A549 (cell line): ENCODE measurements around the gene UPF2. TPM values are rescaled to one million over a fixed set of nuclear protein-coding genes. Genes with fewer than 3 reads are reported as not detected.

Source experiments
- ATAC-seq, 2 experiments: fragments of 200-7000 bp in 1 of 2; fragments of >200 bp in 1 of 2; cut with Nextera tagmentation in 1 of 2; cut with Tn5 transposase in 1 of 2; 3 replicates each; pipeline versions ENCODE4 v1.8.0 to v1.9.1; 2018 to 2020; ENCODE audit warnings: mild to moderate bottlenecking in 1 of 2, moderate library complexity in 1 of 2
- CTCF ChIA-PET: fragments of 300-600 bp; sonication (Branson Sonifier 250); formaldehyde crosslinking; extraction: SDS; loops from one replicate; lab custom pipeline; 2021; ENCODE audit warnings: antibody characterized with exemption, inconsistent platforms; lab: Yijun Ruan, JAX
- POLR2A ChIA-PET: fragments of 350-600 bp; formaldehyde crosslinking; extraction: SDS; loops from one replicate; lab custom pipeline; 2021; ENCODE audit warnings: antibody characterized with exemption, inconsistent platforms; lab: Yijun Ruan, JAX
- DNase-seq, 2 experiments: peaks; one replicate each; pipeline versions ENCODE4 v3.0.0 to v3.0.0-alpha.2; 2011 to 2016; ENCODE audit warnings: low read depth in 1 of 2, low spot score in 1 of 2
- FAIRE-seq: peaks from 2 replicates; lab custom pipeline; 2011; peaks lifted over from hg19 to GRCh38; lab: Jason Lieb, UNC
- H3K27ac ChIP-seq, 2 experiments: fragments of >200 bp; sonication (Bioruptor Twin); formaldehyde crosslinking; 3 replicates each; pipeline ENCODE4 v1.5.1; 2016 to 2017
- H3K4me1 ChIP-seq: fragments of >200 bp; sonication (Bioruptor Twin); formaldehyde crosslinking; 3 replicates; pipeline ENCODE4 v1.6.1; 2016
- H3K4me2 ChIP-seq: fragments of >200 bp; sonication (Bioruptor Twin); formaldehyde crosslinking; 3 replicates; pipeline ENCODE4 v1.6.1; 2016
- H3K4me3 ChIP-seq: fragments of >200 bp; sonication (Bioruptor Twin); formaldehyde crosslinking; 3 replicates; pipeline ENCODE4 v1.5.1; 2016
- H3K9me3 ChIP-seq: fragments of >200 bp; sonication (Bioruptor Twin); formaldehyde crosslinking; 3 replicates; pipeline ENCODE4 v1.6.1; 2016
- BHLHE40 ChIP-seq: IDR thresholded peaks from 2 replicates; pipeline ENCODE4 v1.6.1; 2012; ENCODE audit warnings: low read depth, low read length, inconsistent platforms
- CBX8 ChIP-seq: fragments of 200-600 bp; sonication (generic); IDR thresholded peaks from 2 replicates; pipeline ENCODE4 v1.6.1; 2016
- CEBPB ChIP-seq, 2 experiments: fragments of >200 bp in 1 of 2; sonication (Bioruptor Twin) in 1 of 2; formaldehyde crosslinking in 1 of 2; IDR thresholded peaks; 2 replicates each; pipeline ENCODE4 v1.6.1; 2012 to 2016
- CHD4 ChIP-seq: fragments of 200-600 bp; sonication (generic); IDR thresholded peaks from 2 replicates; pipeline ENCODE4 v1.6.1; 2016; ENCODE audit warnings: antibody characterized with exemption, mild to moderate bottlenecking, borderline replicate concordance
- EHMT2 ChIP-seq: fragments of 200-600 bp; sonication (generic); IDR thresholded peaks from 2 replicates; pipeline ENCODE4 v1.6.1; 2016; ENCODE audit warnings: antibody characterized with exemption, low read depth, mild to moderate bottlenecking, moderate library complexity
- EP300 ChIP-seq, 2 experiments: fragments of >200 bp; sonication (Bioruptor Twin); formaldehyde crosslinking; IDR thresholded peaks; 2 replicates in 1 of 2; 3 replicates in 1 of 2; pipeline ENCODE4 v1.6.1; 2016 to 2017
- FOSB ChIP-seq: fragments of 250-450 bp; sonication (Bioruptor Pico); IDR thresholded peaks from 2 replicates; pipeline ENCODE4 v1.5.0; 2020; ENCODE audit warnings: mild to moderate bottlenecking, moderate library complexity
- HDAC2 ChIP-seq: fragments of 200-600 bp; sonication (generic); IDR thresholded peaks from 2 replicates; pipeline ENCODE4 v1.6.1; 2016
- HOXB5 ChIP-seq: fragments of 250-450 bp; sonication (Bioruptor Pico); IDR thresholded peaks from 2 replicates; pipeline ENCODE4 v1.5.0; 2020; ENCODE audit warnings: mild to moderate bottlenecking, moderate library complexity
- MAFK ChIP-seq: fragments of 450-650 bp; IDR thresholded peaks from 2 replicates; pipeline ENCODE4 v1.6.1; 2014; ENCODE audit not compliant: partially characterized antibody
- MAZ ChIP-seq: fragments of 150-350 bp; IDR thresholded peaks from 2 replicates; pipeline ENCODE4 v1.6.1; 2014; ENCODE audit warnings: antibody characterized with exemption, low read depth, low read length, borderline replicate concordance
- NR3C1 ChIP-seq: fragments of >200 bp; sonication (Bioruptor Twin); formaldehyde crosslinking; IDR thresholded peaks from 3 replicates; pipeline ENCODE4 v1.6.1; 2017
- PHF8 ChIP-seq: fragments of 200-600 bp; sonication (generic); IDR thresholded peaks from 2 replicates; pipeline ENCODE4 v1.6.1; 2016; ENCODE audit warnings: low read depth, mild to moderate bottlenecking, antibody characterized with exemption, moderate library complexity, borderline replicate concordance
- POLR2A ChIP-seq: IDR thresholded peaks from 2 replicates; pipeline ENCODE4 v1.6.1; 2012; ENCODE audit warnings: mild to moderate bottlenecking, low read length
- POLR2AphosphoS2 ChIP-seq: conservative IDR thresholded peaks from 2 replicates; pipeline ENCODE4 v1.6.1; 2012; ENCODE audit warnings: low read length, improper control_type of control experiment, inconsistent platforms
- RARB ChIP-seq: fragments of 250-450 bp; sonication (Bioruptor Pico); IDR thresholded peaks from 2 replicates; pipeline ENCODE4 v1.8.0; 2021; ENCODE audit warnings: mild to moderate bottlenecking, moderate library complexity
- RNF2 ChIP-seq: fragments of 200-600 bp; sonication (generic); IDR thresholded peaks from 2 replicates; pipeline ENCODE4 v1.6.1; 2016; ENCODE audit warnings: low read depth, mild to moderate bottlenecking, antibody characterized with exemption, moderate library complexity, borderline replicate concordance
- SMC3 ChIP-seq: fragments of >200 bp; sonication (Bioruptor Twin); formaldehyde crosslinking; IDR thresholded peaks from 3 replicates; pipeline ENCODE4 v1.6.1; 2018; ENCODE audit warnings: inconsistent platforms
- SREBF2 ChIP-seq: fragments of 450-650 bp; IDR thresholded peaks from 2 replicates; pipeline ENCODE4 v1.6.1; 2014; ENCODE audit warnings: mild to moderate bottlenecking, moderate library complexity
- TFCP2L1 ChIP-seq: fragments of 250-450 bp; sonication (Bioruptor Pico); IDR thresholded peaks from 2 replicates; pipeline ENCODE4 v1.5.0; 2021; ENCODE audit warnings: mild to moderate bottlenecking
- TP53 ChIP-seq: fragments of 250-450 bp; sonication (Bioruptor Pico); IDR thresholded peaks from 2 replicates; pipeline ENCODE4 v1.5.0; 2021; ENCODE audit warnings: mild to moderate bottlenecking, moderate library complexity
- ZC3H11A ChIP-seq: fragments of 450-650 bp; IDR thresholded peaks from 2 replicates; pipeline ENCODE4 v1.6.1; 2014; ENCODE audit warnings: antibody characterized with exemption, mild to moderate bottlenecking
- ZNF302 ChIP-seq: fragments of 250-450 bp; sonication (Bioruptor Pico); IDR thresholded peaks from 2 replicates; pipeline ENCODE4 v1.9.0; 2021; ENCODE audit warnings: inconsistent platforms, mild to moderate bottlenecking, moderate library complexity
- ZSCAN20 ChIP-seq: fragments of 250-450 bp; sonication (Bioruptor Pico); IDR thresholded peaks from 2 replicates; pipeline ENCODE4 v1.8.0; 2022; ENCODE audit warnings: mild to moderate bottlenecking, moderate library complexity
- WGBS: methylation state at CpG from one replicate; pipeline ENCODE4 v1.1.6; 2017; ENCODE audit errors: missing lambda C conversion rate; 5-methylcytosine and 5-hydroxymethylcytosine counted together
- polyA plus RNA-seq, 4 experiments: library from polyadenylated mRNA; depleted of rRNA in 3 of 4; stranded (reverse); fragments of >200 nt; fragmentation: RNase III in 1 of 4; extraction: RNeasy Plus Mini Kit Qiagen cat#74134 plus additional on column Dnase treatment in 1 of 4; gene quantifications; 2 replicates in 3 of 4; 3 replicates in 1 of 4; pipeline ENCODE4 v1.2.3, GENCODE V29; 2011 to 2017
- TF ChIP-seq, protein P1 (sequence below): IDR thresholded peaks from 2 replicates; pipeline ENCODE4 v1.6.1; 2012; ENCODE audit warnings: low read depth, borderline replicate concordance
- TF ChIP-seq, protein P2 (sequence below): fragments of 250-450 bp; sonication (Bioruptor Pico); IDR thresholded peaks from 2 replicates; pipeline ENCODE4 v1.5.0; 2021; ENCODE audit warnings: mild to moderate bottlenecking, moderate library complexity, borderline replicate concordance
- TF ChIP-seq, protein P3 (sequence below): IDR thresholded peaks from 2 replicates; pipeline ENCODE4 v1.6.1; 2012
- TF ChIP-seq, protein P4 (sequence below): fragments of >200 bp; sonication (Bioruptor Twin); formaldehyde crosslinking; IDR thresholded peaks from 3 replicates; pipeline ENCODE4 v1.5.1; 2016

The UPF2 gene
- polyA plus RNA-seq, 2 of the 4 experiments (the other 2 are of a cell fraction), result 16.5 to 21.6 TPM

DNA sequence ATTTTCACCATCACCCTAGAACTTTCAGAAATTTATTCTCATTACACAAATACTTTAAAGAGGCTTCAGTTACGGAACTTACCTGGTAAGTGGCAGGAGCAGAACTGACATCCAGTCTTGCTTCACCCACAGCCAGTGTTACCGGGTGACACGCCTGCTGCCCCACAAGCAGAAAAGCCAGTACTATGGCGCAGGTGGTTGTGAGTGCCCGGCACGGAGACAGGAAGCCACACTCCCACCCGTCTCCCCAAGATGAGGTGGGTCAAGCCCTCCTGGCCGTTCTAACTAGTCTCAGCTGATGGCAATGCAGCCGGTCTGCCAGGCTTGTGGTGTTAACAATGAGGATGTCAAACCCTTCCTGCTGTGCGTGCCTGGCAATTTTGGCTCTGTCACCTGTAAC lies 132.5 kb downstream of the UPF2 start (continued):
- TF ChIP-seq, protein P1, sequence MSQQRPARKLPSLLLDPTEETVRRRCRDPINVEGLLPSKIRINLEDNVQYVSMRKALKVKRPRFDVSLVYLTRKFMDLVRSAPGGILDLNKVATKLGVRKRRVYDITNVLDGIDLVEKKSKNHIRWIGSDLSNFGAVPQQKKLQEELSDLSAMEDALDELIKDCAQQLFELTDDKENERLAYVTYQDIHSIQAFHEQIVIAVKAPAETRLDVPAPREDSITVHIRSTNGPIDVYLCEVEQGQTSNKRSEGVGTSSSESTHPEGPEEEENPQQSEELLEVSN, result no peak
- no peak for TF ChIP-seq SREBF2

DNA sequence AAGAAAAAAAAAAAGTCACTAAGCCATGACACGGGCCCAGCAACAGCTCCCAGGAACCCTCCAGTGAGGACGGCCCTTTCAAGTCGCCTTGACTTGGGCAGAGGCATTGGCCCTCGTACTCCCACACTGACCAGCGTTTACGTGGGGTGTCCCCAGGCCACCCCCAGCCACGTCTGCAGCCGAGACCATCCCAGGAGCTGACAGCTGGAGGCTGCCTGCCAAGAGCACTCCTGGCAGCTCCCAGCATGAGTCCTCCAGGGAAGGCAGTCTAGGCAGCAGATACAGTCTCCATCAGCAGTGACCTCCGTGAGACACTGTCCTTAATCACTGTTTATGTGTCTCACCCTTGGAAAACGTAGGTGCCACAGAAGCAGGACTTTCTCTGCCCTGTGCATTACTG lies 133.0 kb downstream of the UPF2 start:
- DNase-seq (no peak), ATAC-seq (no peak), FAIRE-seq (no peak)
- 63% methylated on average over 10 of the region's 10 CpGs for WGBS
- Histone ChIP-seq H3K4me1 (no peaks in the 10 kb centered on the region), H3K27ac (no peak overlapping the region), H3K9me3 (no peaks in the 10 kb centered on the region), H3K4me2 (no peak overlapping the region), H3K4me3 (no peak overlapping the region)
- CTCF ChIA-PET, result interaction anchor here (0.6 to 2.7 kb wide), 4 partner anchors 28 to 1393 kb away, joined by 3 to 8 read pairs (median 4); no protein-coding TSS in a partner anchor
- POLR2A ChIA-PET, result no interaction called here
- TF ChIP-seq MAZ (no peak), SREBF2 (no peak), HDAC2 (no peak), POLR2AphosphoS2 (no peak), RARB (CRISPR knock-in tag) (no peak), CBX8 (no peak), CHD4 (no peak), EP300 (IDR thresholded peaks at IDR 0.05) (no peak), TFCP2L1 (CRISPR knock-in tag) (no peak), ZNF302 (CRISPR knock-in tag) (no peak), ZSCAN20 (CRISPR knock-in tag) (no peak), HOXB5 (CRISPR knock-in tag) (no peak), MAFK (no peak), EHMT2 (no peak), CEBPB (IDR thresholded peaks at IDR 0.05) (no peak), BHLHE40 (no peak), PHF8 (no peak), POLR2A (no peak)

DNA sequence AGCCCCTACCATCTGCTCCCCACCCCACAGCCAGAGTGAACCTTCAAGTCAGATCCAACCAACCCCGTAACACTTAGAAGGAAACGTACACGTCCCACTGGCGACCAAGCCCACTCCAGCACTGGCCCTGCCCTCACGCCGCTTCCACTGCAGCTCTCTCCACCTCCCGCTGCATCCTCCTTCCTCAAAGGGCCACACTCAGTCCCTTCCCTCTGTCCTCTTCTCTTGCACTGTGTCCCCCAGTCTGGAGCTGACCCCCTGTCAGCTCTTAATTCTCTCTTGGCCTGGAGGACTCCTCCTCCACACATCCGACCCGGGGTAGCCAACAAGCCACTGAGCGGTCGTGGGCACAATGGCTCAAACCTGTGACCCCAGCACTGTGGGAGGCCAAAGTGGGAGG lies 133.6 kb downstream of the UPF2 start:
- POLR2A ChIA-PET, result no interaction called here
- H3K4me3 ChIP-seq, result no peak overlapping the region
- no peak overlapping the region for H3K27ac ChIP-seq
- H3K4me2 ChIP-seq, result no peak overlapping the region
- no peaks in the 10 kb centered on the region for H3K9me3 ChIP-seq
- CTCF ChIA-PET, result interaction anchor here (1.2 to 2.7 kb wide), 3 partner anchors 28 to 1394 kb away, joined by 4 to 8 read pairs (median 8); no protein-coding TSS in a partner anchor
- DNase-seq, result no peak
- WGBS, result 97% methylated on average over 11 of the region's 11 CpGs
- no peaks in the 10 kb centered on the region for H3K4me1 ChIP-seq
- TF ChIP-seq ZC3H11A (no peak), HOXB5 (CRISPR knock-in tag) (no peak), NR3C1 (no peak), TP53 (CRISPR knock-in tag) (no peak), MAZ (no peak), CBX8 (no peak), SMC3 (no peak), FOSB (CRISPR knock-in tag) (no peak), BHLHE40 (no peak), RNF2 (no peak), EHMT2 (no peak)
- TF ChIP-seq, protein P2, sequence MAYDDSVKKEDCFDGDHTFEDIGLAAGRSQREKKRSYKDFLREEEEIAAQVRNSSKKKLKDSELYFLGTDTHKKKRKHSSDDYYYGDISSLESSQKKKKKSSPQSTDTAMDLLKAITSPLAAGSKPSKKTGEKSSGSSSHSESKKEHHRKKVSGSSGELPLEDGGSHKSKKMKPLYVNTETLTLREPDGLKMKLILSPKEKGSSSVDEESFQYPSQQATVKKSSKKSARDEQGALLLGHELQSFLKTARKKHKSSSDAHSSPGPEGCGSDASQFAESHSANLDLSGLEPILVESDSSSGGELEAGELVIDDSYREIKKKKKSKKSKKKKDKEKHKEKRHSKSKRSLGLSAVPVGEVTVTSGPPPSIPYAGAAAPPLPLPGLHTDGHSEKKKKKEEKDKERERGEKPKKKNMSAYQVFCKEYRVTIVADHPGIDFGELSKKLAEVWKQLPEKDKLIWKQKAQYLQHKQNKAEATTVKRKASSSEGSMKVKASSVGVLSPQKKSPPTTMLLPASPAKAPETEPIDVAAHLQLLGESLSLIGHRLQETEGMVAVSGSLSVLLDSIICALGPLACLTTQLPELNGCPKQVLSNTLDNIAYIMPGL (CRISPR knock-in tag), result no peak
- TF ChIP-seq, protein P3, sequence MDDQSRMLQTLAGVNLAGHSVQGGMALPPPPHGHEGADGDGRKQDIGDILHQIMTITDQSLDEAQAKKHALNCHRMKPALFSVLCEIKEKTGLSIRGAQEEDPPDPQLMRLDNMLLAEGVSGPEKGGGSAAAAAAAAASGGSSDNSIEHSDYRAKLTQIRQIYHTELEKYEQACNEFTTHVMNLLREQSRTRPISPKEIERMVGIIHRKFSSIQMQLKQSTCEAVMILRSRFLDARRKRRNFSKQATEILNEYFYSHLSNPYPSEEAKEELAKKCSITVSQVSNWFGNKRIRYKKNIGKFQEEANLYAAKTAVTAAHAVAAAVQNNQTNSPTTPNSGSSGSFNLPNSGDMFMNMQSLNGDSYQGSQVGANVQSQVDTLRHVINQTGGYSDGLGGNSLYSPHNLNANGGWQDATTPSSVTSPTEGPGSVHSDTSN, result no peak
- TF ChIP-seq, protein P4, sequence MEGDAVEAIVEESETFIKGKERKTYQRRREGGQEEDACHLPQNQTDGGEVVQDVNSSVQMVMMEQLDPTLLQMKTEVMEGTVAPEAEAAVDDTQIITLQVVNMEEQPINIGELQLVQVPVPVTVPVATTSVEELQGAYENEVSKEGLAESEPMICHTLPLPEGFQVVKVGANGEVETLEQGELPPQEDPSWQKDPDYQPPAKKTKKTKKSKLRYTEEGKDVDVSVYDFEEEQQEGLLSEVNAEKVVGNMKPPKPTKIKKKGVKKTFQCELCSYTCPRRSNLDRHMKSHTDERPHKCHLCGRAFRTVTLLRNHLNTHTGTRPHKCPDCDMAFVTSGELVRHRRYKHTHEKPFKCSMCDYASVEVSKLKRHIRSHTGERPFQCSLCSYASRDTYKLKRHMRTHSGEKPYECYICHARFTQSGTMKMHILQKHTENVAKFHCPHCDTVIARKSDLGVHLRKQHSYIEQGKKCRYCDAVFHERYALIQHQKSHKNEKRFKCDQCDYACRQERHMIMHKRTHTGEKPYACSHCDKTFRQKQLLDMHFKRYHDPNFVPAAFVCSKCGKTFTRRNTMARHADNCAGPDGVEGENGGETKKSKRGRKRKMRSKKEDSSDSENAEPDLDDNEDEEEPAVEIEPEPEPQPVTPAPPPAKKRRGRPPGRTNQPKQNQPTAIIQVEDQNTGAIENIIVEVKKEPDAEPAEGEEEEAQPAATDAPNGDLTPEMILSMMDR, result no peak
- ATAC-seq, result no peak
- no peak for FAIRE-seq
